ENCODE measurements around the gene INAVA.
"Not testable (repeated sequence)": the region's sequence is repeated elsewhere in the genome, so short reads cannot be mapped to it uniquely, and the experiment has no call there.

The INAVA gene

GRCh38 chr1:200960236-200960947, 65.7 kb downstream of the INAVA start:
- no peak for DNase-seq (ENCODE audit: low read depth)
- TF ChIP-seq CTCF (IDR thresholded peaks at IDR 0.05; ENCODE audit: low read depth, low read length, missing control alignments), result no peak
- no peak overlapping the region for H3K4me3 ChIP-seq (ENCODE audit: low read depth, low read length)

- TF ChIP-seq CTCF (IDR thresholded peaks at IDR 0.05; ENCODE audit: low read depth, low read length, missing control alignments), result no peak
- no peak for DNase-seq (ENCODE audit: low read depth)
- H3K4me3 ChIP-seq (ENCODE audit: low read depth, low read length), result no peak overlapping the region
Observed at GRCh38 chr1:200960948-200961340, 66.2 kb downstream of the INAVA start.

GRCh38 chr1:200962151-200962550, 67.5 kb downstream of the INAVA start:
- DNase-seq (ENCODE audit: low read depth); H3K4me3 ChIP-seq (ENCODE audit: low read depth, low read length): not testable (repeated sequence)

GRCh38 chr1:200962631-200963030, 67.9 kb downstream of the INAVA start:
- H3K4me3 ChIP-seq (ENCODE audit: low read depth, low read length), result no peak overlapping the region
- no peak for TF ChIP-seq CTCF (IDR thresholded peaks at IDR 0.05; ENCODE audit: low read depth, low read length, missing control alignments)
- no peak for DNase-seq (ENCODE audit: low read depth)

GRCh38 chr1:200963076-200963475, 68.4 kb downstream of the INAVA start:
- DNase-seq (ENCODE audit: low read depth), result no peak
- no peak overlapping the region for H3K4me3 ChIP-seq (ENCODE audit: low read depth, low read length)
- TF ChIP-seq CTCF (IDR thresholded peaks at IDR 0.05; ENCODE audit: low read depth, low read length, missing control alignments), result no peak

- H3K4me3 ChIP-seq (ENCODE audit: low read depth, low read length); DNase-seq (ENCODE audit: low read depth): not testable (repeated sequence)
Observed at GRCh38 chr1:200963888-200964287, 69.2 kb downstream of the INAVA start.
